OCI-LY1 (cell line): ENCODE data around the gene MUC12.

ENCODE experiments used
- CTCF ChIP-seq: fragments of 200-600 bp; sonication (generic), shearing (Covaris generic); IDR thresholded peaks from 2 replicates; pipeline ENCODE4 v1.5.1; 2017; ENCODE audit warnings: mild to moderate bottlenecking, antibody characterized with exemption, low read length, moderate library complexity, mixed read lengths
- EZH2 ChIP-seq: fragments of 200-600 bp; sonication (generic), shearing (Covaris generic); IDR thresholded peaks from 2 replicates; pipeline ENCODE4 v1.8.0; 2017; ENCODE audit warnings: borderline replicate concordance, mixed run types, mild to moderate bottlenecking, antibody characterized with exemption, low read length, moderate library complexity, mixed read lengths

GRCh38 chr7:100946766-100947365 lies 22.5 kb upstream of the MUC12 start:
- TF ChIP-seq EZH2 (no peak), CTCF (no peak)
